Mammary epithelial cell (primary cell): ENCODE results near the gene RNU4-1.

Experiments
- CTCF ChIP-seq, 2 donors: IDR thresholded peaks in 1 of 2; conservative IDR thresholded peaks in 1 of 2; 2 replicates each; pipeline ENCODE4 v1.5.1; 2011 to 2012; ENCODE audit warnings: inconsistent platforms in 2 of 2, low read length in 2 of 2, mild to moderate bottlenecking in 2 of 2, control low read depth in 1 of 2, low read depth in 1 of 2; ENCODE audit not compliant: insufficient read depth in 1 of 2; ENCODE audit errors: extremely low read depth in 1 of 2
- EZH2 ChIP-seq: IDR thresholded peaks from 2 replicates; pipeline ENCODE4 v1.6.1; 2012; ENCODE audit warnings: low read length, inconsistent platforms, borderline replicate concordance

- TF ChIP-seq EZH2: no peak
- TF ChIP-seq CTCF (conservative IDR thresholded peaks at IDR 0.05 in 1 of 2, IDR thresholded peaks at IDR 0.05 in 1 of 2; ENCODE audit: extremely low read depth in 1 of 2, insufficient read depth in 1 of 2, low read depth in 1 of 2, low read length in 2 of 2): no peak
Measured at GRCh38 chr12:120321382-120322202, 28.6 kb upstream of the RNU4-1 start.
